Gastroesophageal sphincter (tissue), 3 donors: ENCODE measurements around the gene BRSK1.

Experiments used
- POLR2A ChIP-seq, 2 donors: fragments of 450-650 bp; IDR thresholded peaks; one replicate each; pipeline ENCODE4 v1.6.1; 2017; ENCODE audit warnings: antibody characterized with exemption in 2 of 2, mild to moderate bottlenecking in 2 of 2, moderate library complexity in 1 of 2
- TF ChIP-seq, protein P1 (sequence below), 4 experiments: fragments of 200-600 bp in 2 of 4; fragments of 450-650 bp in 2 of 4; sonication (generic) in 1 of 4; IDR thresholded peaks; one replicate each; pipeline ENCODE4 v1.5.1; 2017 to 2019; ENCODE audit warnings: antibody characterized with exemption in 4 of 4, mild to moderate bottlenecking in 2 of 4, moderate library complexity in 2 of 4

GRCh38 chr19:55302318-55302703 lies 18.5 kb downstream of the BRSK1 start:
- TF ChIP-seq, protein P1, sequence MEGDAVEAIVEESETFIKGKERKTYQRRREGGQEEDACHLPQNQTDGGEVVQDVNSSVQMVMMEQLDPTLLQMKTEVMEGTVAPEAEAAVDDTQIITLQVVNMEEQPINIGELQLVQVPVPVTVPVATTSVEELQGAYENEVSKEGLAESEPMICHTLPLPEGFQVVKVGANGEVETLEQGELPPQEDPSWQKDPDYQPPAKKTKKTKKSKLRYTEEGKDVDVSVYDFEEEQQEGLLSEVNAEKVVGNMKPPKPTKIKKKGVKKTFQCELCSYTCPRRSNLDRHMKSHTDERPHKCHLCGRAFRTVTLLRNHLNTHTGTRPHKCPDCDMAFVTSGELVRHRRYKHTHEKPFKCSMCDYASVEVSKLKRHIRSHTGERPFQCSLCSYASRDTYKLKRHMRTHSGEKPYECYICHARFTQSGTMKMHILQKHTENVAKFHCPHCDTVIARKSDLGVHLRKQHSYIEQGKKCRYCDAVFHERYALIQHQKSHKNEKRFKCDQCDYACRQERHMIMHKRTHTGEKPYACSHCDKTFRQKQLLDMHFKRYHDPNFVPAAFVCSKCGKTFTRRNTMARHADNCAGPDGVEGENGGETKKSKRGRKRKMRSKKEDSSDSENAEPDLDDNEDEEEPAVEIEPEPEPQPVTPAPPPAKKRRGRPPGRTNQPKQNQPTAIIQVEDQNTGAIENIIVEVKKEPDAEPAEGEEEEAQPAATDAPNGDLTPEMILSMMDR (IDR thresholded peaks at IDR 0.05): no peak
- TF ChIP-seq POLR2A (IDR thresholded peaks at IDR 0.05): no peak
